K562 (cell line): Measurements from ENCODE around the gene PCSK6. TPM values are rescaled to one million over a fixed set of nuclear protein-coding genes. Genes with fewer than 3 reads are reported as not detected.

ENCODE experiments used
- CAMTA2 ChIP-seq: fragments of 250-450 bp; sonication (Bioruptor Pico); conservative IDR thresholded peaks from 2 replicates; pipeline ENCODE4 v1.5.1; 2022
- MCM3 ChIP-seq: fragments of 450-650 bp; IDR thresholded peaks from 2 replicates; pipeline ENCODE4 v1.6.1; 2016
- MEIS2 ChIP-seq: fragments of 450-650 bp; IDR thresholded peaks from 2 replicates; pipeline ENCODE4 v1.6.1; 2014; ENCODE audit warnings: mild to moderate bottlenecking; ENCODE audit not compliant: partially characterized antibody
- TBP ChIP-seq: optimal IDR thresholded peaks from 2 replicates; pipeline ENCODE3; 2011; ENCODE audit warnings: low read depth, low read length, improper control_type of control experiment
- TEAD4 ChIP-seq, 2 experiments: sonication (generic) in 1 of 2; formaldehyde crosslinking in 1 of 2; IDR thresholded peaks; 2 replicates each; pipeline versions ENCODE4 v1.6.1 to v1.8.0; 2012 to 2022; ENCODE audit warnings: borderline replicate concordance in 1 of 2, inconsistent platforms in 1 of 2, low read length in 1 of 2, mild to moderate bottlenecking in 1 of 2, missing genetic modification reagents in 1 of 2
- ZNF274 ChIP-seq: IDR thresholded peaks from 2 replicates; pipeline ENCODE4 v1.6.1; 2011; ENCODE audit warnings: low read depth, mild to moderate bottlenecking, low read length, moderate library complexity, borderline replicate concordance
- ZNF282 ChIP-seq: sonication (generic); formaldehyde crosslinking; IDR thresholded peaks from 2 replicates; pipeline ENCODE4 v1.8.1; 2023; ENCODE audit warnings: missing genetic modification reagents
- polyA plus RNA-seq, 8 experiments: library from polyadenylated mRNA; depleted of rRNA in 4 of 8; stranded (reverse) in 5 of 8; unstranded in 3 of 8; fragments of >200 nt; fragmentation: Nextera tagmentation in 2 of 8; fragmentation: Illumina TruSeq in 1 of 8; extraction: Ambion mirVana in 2 of 8; extraction: Trizol in 1 of 8; gene quantifications; 2 replicates each; pipeline versions ENCODE4 v1.2.1 to v1.2.3, GENCODE V29; 2011 to 2014; ENCODE audit warnings: inconsistent platforms in 1 of 8, missing spikeins in 1 of 8
- total RNA-seq, 7 experiments: library from RNA; depleted of rRNA in 6 of 7; stranded (reverse); fragments of >200 nt in 6 of 7; fragmentation: Illumina TruSeq in 2 of 7; extraction: Trizol in 2 of 7; gene quantifications; 2 replicates each; pipeline versions ENCODE4 v1.2.1 to v1.2.3, GENCODE V29; 2011 to 2021; ENCODE audit warnings: low replicate concordance in 1 of 7
- TF ChIP-seq, protein P1 (sequence below), 2 experiments: fragments of 450-650 bp; IDR thresholded peaks; 2 replicates each; pipeline ENCODE4 v1.6.1; 2018; ENCODE audit warnings: mild to moderate bottlenecking in 2 of 2, low read depth in 1 of 2; ENCODE audit not compliant: partially characterized antibody in 2 of 2
- TF ChIP-seq, protein P2 (sequence below), 2 experiments: fragments of 450-650 bp; IDR thresholded peaks; 2 replicates each; pipeline ENCODE4 v1.6.1; 2016; ENCODE audit warnings: mild to moderate bottlenecking in 2 of 2, borderline replicate concordance in 1 of 2, low read depth in 1 of 2, moderate library complexity in 1 of 2
- TF ChIP-seq, protein P3 (sequence below): fragments of 450-650 bp; IDR thresholded peaks from 2 replicates; pipeline ENCODE4 v1.6.1; 2018; ENCODE audit not compliant: partially characterized antibody

PCSK6 gene
- total and polyA plus RNA-seq, 9 of the 15 experiments (the other 6 are each of a cell fraction or from before 2014, with no cell fraction given) = 2.2 to 32.6 (median 14.5) TPM

DNA sequence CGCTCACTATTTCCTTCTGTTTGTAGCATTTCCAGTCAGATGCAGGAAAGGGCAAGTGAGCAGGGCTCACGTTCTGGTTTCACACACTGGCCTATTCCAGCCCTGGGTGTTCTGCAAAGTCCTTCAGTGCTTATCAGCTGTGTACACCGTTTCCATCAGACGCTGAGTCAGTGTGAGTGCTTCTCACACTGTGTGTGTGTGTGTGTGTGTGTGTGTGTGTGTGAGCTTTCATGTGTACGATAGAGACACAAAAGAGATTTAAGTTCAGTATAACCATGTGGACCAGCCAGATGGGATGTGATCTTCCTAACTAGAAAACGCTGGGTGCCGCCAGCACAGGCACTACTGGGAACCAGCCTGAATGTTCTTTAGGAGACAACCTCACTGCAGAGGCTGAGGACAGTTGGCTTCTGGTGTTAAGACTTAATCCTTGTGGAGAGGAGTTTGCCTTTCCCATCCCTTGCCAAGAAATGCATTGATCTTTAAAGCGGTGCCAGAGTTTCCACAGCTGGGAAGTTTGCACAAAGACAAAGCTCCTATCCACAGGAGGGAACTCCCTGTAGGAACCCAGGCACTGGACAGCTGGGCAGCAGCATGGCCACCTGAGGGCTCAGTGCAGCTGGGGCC is 233.8 kb downstream of the PCSK6 start (continued):
- TF ChIP-seq, protein P1, sequence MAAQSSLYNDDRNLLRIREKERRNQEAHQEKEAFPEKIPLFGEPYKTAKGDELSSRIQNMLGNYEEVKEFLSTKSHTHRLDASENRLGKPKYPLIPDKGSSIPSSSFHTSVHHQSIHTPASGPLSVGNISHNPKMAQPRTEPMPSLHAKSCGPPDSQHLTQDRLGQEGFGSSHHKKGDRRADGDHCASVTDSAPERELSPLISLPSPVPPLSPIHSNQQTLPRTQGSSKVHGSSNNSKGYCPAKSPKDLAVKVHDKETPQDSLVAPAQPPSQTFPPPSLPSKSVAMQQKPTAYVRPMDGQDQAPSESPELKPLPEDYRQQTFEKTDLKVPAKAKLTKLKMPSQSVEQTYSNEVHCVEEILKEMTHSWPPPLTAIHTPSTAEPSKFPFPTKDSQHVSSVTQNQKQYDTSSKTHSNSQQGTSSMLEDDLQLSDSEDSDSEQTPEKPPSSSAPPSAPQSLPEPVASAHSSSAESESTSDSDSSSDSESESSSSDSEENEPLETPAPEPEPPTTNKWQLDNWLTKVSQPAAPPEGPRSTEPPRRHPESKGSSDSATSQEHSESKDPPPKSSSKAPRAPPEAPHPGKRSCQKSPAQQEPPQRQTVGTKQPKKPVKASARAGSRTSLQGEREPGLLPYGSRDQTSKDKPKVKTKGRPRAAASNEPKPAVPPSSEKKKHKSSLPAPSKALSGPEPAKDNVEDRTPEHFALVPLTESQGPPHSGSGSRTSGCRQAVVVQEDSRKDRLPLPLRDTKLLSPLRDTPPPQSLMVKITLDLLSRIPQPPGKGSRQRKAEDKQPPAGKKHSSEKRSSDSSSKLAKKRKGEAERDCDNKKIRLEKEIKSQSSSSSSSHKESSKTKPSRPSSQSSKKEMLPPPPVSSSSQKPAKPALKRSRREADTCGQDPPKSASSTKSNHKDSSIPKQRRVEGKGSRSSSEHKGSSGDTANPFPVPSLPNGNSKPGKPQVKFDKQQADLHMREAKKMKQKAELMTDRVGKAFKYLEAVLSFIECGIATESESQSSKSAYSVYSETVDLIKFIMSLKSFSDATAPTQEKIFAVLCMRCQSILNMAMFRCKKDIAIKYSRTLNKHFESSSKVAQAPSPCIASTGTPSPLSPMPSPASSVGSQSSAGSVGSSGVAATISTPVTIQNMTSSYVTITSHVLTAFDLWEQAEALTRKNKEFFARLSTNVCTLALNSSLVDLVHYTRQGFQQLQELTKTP (IDR thresholded peaks at IDR 0.05; ENCODE audit: low read depth in 1 of 2, partially characterized antibody in 2 of 2) = peak in 1 of 2 experiments; percentile 90
- TF ChIP-seq TEAD4 (IDR thresholded peaks at IDR 0.05; ENCODE audit: low read length) (peak; percentile 86), TEAD4 (CRISPR knock-in tag; IDR thresholded peaks at IDR 0.05; ENCODE audit: borderline replicate concordance) (no peak), MEIS2 (peak; percentile 57), CAMTA2 (CRISPR knock-in tag) (no peak), ZNF282 (CRISPR knock-in tag) (no peak), ZNF274 (no peak), TBP (peak; percentile 21), MCM3 (peak; percentile 96)
- TF ChIP-seq, protein P2, sequence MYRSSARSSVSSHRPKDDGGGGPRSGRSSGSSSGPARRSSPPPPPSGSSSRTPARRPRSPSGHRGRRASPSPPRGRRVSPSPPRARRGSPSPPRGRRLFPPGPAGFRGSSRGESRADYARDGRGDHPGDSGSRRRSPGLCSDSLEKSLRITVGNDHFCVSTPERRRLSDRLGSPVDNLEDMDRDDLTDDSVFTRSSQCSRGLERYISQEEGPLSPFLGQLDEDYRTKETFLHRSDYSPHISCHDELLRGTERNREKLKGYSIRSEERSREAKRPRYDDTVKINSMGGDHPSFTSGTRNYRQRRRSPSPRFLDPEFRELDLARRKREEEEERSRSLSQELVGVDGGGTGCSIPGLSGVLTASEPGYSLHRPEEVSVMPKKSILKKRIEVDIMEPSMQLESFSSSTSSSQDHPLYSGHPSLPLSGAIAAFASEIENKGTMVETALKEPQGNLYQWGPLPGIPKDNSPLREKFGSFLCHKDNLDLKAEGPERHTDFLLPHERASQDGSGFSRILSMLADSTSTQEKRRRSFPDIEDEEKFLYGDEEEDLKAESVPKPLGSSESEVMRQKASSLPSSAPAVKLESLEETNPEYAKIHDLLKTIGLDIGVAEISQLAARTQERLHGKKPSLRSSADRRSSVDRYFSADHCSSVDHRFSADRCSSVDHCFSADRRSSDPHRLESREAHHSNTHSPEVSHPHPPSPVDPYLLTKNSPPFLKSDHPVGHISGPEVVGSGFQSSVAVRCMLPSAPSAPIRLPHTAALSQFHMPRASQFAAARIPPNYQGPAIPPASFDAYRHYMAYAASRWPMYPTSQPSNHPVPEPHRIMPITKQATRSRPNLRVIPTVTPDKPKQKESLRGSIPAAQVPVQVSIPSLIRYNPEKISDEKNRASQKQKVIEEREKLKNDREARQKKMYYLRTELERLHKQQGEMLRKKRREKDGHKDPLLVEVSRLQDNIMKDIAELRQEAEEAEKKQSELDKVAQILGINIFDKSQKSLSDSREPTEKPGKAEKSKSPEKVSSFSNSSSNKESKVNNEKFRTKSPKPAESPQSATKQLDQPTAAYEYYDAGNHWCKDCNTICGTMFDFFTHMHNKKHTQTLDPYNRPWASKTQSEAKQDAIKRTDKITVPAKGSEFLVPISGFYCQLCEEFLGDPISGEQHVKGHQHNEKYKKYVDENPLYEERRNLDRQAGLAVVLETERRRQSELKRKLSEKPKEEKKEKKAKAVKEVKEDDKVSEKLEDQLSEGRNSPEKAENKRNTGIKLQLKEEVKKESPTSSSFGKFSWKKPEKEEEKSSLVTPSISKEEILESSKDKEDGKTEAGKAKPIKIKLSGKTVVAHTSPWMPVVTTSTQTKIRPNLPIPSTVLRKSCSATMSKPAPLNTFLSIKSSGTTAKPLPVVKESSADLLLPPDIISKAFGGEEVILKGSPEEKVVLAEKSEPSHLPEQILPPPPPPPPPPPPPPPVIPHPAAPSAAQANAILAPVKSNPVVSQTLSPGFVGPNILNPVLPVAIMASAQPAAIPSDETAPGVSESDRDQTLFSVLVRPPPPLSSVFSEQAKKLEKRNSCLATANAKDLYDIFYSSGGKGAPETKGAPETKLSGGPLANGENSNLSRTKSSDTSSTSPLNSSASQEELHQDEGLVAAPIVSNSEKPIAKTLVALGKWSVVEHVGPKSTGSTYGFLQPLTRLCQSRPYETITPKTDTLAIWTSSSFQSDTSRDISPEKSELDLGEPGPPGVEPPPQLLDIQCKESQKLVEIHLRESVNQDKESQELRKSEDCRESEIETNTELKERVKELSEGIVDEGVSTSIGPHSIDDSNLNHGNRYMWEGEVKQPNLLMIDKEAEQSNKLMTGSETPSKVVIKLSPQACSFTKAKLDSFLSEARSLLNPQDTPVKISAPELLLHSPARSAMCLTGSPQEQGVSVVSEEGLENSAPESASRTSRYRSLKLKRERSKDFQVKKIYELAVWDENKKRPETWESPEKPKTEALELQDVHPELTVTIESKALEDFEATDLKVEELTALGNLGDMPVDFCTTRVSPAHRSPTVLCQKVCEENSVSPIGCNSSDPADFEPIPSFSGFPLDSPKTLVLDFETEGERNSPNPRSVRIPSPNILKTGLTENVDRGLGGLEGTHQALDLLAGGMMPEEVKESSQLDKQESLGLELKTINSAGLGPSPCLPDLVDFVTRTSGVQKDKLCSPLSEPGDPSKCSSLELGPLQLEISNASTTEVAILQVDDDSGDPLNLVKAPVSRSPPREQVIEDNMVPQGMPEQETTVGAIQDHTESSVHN (IDR thresholded peaks at IDR 0.05; ENCODE audit: borderline replicate concordance in 1 of 2, low read depth in 1 of 2) = peak in 1 of 2 experiments; percentile 82; a peak in 2 of 4 replicates
- TF ChIP-seq, protein P3, sequence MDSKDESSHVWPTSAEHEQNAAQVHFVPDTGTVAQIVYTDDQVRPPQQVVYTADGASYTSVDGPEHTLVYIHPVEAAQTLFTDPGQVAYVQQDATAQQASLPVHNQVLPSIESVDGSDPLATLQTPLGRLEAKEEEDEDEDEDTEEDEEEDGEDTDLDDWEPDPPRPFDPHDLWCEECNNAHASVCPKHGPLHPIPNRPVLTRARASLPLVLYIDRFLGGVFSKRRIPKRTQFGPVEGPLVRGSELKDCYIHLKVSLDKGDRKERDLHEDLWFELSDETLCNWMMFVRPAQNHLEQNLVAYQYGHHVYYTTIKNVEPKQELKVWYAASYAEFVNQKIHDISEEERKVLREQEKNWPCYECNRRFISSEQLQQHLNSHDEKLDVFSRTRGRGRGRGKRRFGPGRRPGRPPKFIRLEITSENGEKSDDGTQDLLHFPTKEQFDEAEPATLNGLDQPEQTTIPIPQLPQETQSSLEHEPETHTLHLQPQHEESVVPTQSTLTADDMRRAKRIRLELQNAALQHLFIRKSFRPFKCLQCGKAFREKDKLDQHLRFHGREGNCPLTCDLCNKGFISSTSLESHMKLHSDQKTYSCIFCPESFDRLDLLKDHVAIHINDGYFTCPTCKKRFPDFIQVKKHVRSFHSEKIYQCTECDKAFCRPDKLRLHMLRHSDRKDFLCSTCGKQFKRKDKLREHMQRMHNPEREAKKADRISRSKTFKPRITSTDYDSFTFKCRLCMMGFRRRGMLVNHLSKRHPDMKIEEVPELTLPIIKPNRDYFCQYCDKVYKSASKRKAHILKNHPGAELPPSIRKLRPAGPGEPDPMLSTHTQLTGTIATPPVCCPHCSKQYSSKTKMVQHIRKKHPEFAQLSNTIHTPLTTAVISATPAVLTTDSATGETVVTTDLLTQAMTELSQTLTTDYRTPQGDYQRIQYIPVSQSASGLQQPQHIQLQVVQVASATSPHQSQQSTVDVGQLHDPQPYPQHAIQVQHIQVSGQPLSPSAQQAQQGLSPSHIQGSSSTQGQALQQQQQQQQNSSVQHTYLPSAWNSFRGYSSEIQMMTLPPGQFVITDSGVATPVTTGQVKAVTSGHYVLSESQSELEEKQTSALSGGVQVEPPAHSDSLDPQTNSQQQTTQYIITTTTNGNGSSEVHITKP = peak; percentile 46
